Activated naive CD4-positive, alpha-beta T cell treated with anti-CD3 and anti-CD28 coated beads, Interleukin-2, amount 50 U/mL, for 24 hours (primary cell): Measurements from ENCODE around the gene TRIM67.

Experiments used
- H3K27ac Mint-ChIP-seq: one replicate; pipeline ENCODE4 v1.8.0; 2021; ENCODE audit warnings: mild to moderate bottlenecking, mixed read lengths
- H3K27me3 Mint-ChIP-seq: one replicate; pipeline ENCODE4 v1.8.0; 2021; ENCODE audit warnings: mixed read lengths
- H3K36me3 Mint-ChIP-seq: one replicate; pipeline ENCODE4 v1.8.0; 2021; ENCODE audit warnings: mixed read lengths
- H3K4me1 Mint-ChIP-seq: one replicate; pipeline ENCODE4 v1.8.0; 2021; ENCODE audit warnings: mixed read lengths
- H3K4me3 Mint-ChIP-seq: one replicate; pipeline ENCODE4 v1.8.0; 2021; ENCODE audit warnings: mild to moderate bottlenecking, mixed read lengths
- H3K9me3 Mint-ChIP-seq: one replicate; pipeline ENCODE4 v1.8.0; 2021; ENCODE audit warnings: mixed read lengths

Gene TRIM67

GRCh38 chr1:231166398-231166797 is 4.5 kb downstream of the TRIM67 start:
- H3K9me3 Mint-ChIP-seq = no peaks in the 10 kb centered on the region
- H3K36me3 Mint-ChIP-seq = no peaks in the 10 kb centered on the region
- no peak overlapping the region for H3K27ac Mint-ChIP-seq
- H3K27me3 Mint-ChIP-seq = peaks cover 29% of the 10 kb centered on the region
- H3K4me1 Mint-ChIP-seq = no peaks in the 10 kb centered on the region
- no peak overlapping the region for H3K4me3 Mint-ChIP-seq

- Mint-ChIP-seq H3K4me3 (no peak overlapping the region), H3K36me3 (no peaks in the 10 kb centered on the region), H3K9me3 (no peaks in the 10 kb centered on the region), H3K4me1 (no peaks in the 10 kb centered on the region), H3K27me3 (peaks cover 22% of the 10 kb centered on the region), H3K27ac (no peak overlapping the region)
Measured at GRCh38 chr1:231170875-231171274, 9.0 kb downstream of the TRIM67 start.

- peaks cover 23% of the 10 kb centered on the region for H3K27me3 Mint-ChIP-seq
Measured at GRCh38 chr1:231171623-231172197, 9.9 kb downstream of the TRIM67 start.

DNA sequence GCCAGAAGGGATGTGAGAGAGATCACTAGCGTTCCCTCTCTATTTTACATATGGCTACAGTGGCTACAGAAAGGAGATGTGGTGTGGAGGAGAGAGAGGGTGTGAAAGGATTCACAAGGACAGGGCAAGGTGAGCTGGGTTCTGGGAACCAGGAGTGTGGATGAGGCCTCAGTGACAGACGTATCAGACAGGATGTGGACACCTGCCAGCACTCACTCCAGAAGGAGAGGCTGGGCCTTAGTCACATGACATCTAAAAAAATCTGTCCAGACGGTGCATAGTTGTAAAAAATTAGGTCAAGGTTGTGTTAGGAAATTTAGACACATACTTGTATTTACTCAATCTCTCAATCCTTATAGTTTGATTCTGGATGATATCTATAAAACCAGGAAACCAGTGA is 10.6 kb downstream of the TRIM67 start:
- H3K27ac Mint-ChIP-seq = no peak overlapping the region
- H3K4me3 Mint-ChIP-seq = no peak overlapping the region
- no peaks in the 10 kb centered on the region for H3K4me1 Mint-ChIP-seq
- H3K9me3 Mint-ChIP-seq = no peaks in the 10 kb centered on the region
- H3K27me3 Mint-ChIP-seq = peaks cover 19% of the 10 kb centered on the region
- no peaks in the 10 kb centered on the region for H3K36me3 Mint-ChIP-seq

More at GRCh38 chr1:231171623-231172197, 9.9 kb downstream of the TRIM67 start:
- H3K27ac Mint-ChIP-seq = no peak overlapping the region
- H3K4me3 Mint-ChIP-seq = no peak overlapping the region
- H3K9me3 Mint-ChIP-seq = no peaks in the 10 kb centered on the region
- no peaks in the 10 kb centered on the region for H3K36me3 Mint-ChIP-seq
- no peaks in the 10 kb centered on the region for H3K4me1 Mint-ChIP-seq

DNA sequence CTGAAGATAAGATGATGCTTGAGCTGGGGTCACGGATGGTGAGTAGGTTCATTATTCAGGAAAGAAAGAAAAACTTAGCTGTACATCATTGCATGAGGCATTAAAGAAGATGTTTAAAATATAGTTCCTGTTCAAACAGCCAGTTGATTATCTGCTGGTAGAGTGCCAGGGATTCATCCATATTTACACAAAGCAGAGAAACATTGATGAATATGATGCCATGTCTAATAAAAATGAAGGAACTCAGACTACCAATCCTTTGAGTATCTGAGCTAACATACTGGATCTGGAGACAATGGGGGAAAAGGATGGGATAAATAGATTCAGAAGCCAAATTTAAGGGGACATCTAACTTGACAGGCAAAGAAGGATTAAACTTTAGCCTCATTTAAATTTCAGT is 14.6 kb downstream of the TRIM67 start:
- Mint-ChIP-seq H3K4me3 (no peak overlapping the region), H3K27me3 (peaks cover 21% of the 10 kb centered on the region)

GRCh38 chr1:231177226-231177625 is 15.4 kb downstream of the TRIM67 start:
- H3K36me3 Mint-ChIP-seq = no peaks in the 10 kb centered on the region
- H3K4me3 Mint-ChIP-seq = no peak overlapping the region
- H3K27me3 Mint-ChIP-seq = peaks cover 27% of the 10 kb centered on the region
- H3K27ac Mint-ChIP-seq = no peak overlapping the region
- H3K4me1 Mint-ChIP-seq = no peaks in the 10 kb centered on the region
- H3K9me3 Mint-ChIP-seq = no peaks in the 10 kb centered on the region

More for the DNA sequence above, 14.6 kb downstream of the TRIM67 start:
- no peaks in the 10 kb centered on the region for H3K4me1 Mint-ChIP-seq
- H3K27ac Mint-ChIP-seq = no peak overlapping the region
- no peaks in the 10 kb centered on the region for H3K36me3 Mint-ChIP-seq
- H3K9me3 Mint-ChIP-seq = no peaks in the 10 kb centered on the region

- Mint-ChIP-seq H3K36me3 (no peaks in the 10 kb centered on the region), H3K4me3 (no peak overlapping the region), H3K9me3 (no peaks in the 10 kb centered on the region), H3K27ac (no peak overlapping the region), H3K27me3 (peaks cover 30% of the 10 kb centered on the region), H3K4me1 (no peaks in the 10 kb centered on the region)
Measured at GRCh38 chr1:231177936-231178335, 16.1 kb downstream of the TRIM67 start.

GRCh38 chr1:231178970-231179369 is 17.1 kb downstream of the TRIM67 start:
- Mint-ChIP-seq H3K4me3 (no peak overlapping the region), H3K27me3 (peaks cover 30% of the 10 kb centered on the region), H3K36me3 (no peaks in the 10 kb centered on the region), H3K27ac (no peak overlapping the region), H3K9me3 (no peaks in the 10 kb centered on the region), H3K4me1 (no peaks in the 10 kb centered on the region)

DNA sequence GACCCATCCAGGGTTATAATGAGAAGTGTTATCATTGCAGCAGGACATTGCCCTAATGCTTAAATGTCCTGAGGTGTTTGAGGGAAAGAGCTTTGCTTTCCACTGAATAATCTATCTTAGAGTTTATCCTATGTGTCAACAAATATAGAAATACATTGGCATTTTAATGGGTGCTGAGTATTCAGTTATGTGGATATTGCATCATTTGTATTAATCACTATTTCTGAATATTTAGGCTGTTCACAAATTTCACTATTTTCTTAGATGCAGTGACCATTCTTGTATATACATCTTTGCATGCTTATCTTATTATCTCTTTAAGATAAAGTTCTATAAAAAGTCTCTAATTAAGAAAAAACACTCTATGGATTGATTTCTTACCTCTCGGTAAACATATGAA is 18.2 kb downstream of the TRIM67 start:
- H3K4me1 Mint-ChIP-seq = no peaks in the 10 kb centered on the region
- H3K4me3 Mint-ChIP-seq = no peak overlapping the region
- no peaks in the 10 kb centered on the region for H3K36me3 Mint-ChIP-seq
- no peak overlapping the region for H3K27ac Mint-ChIP-seq
- peaks cover 28% of the 10 kb centered on the region for H3K27me3 Mint-ChIP-seq
- H3K9me3 Mint-ChIP-seq = no peaks in the 10 kb centered on the region

GRCh38 chr1:231181271-231181670 is 19.4 kb downstream of the TRIM67 start:
- no peaks in the 10 kb centered on the region for H3K36me3 Mint-ChIP-seq
- no peak overlapping the region for H3K27ac Mint-ChIP-seq
- H3K4me3 Mint-ChIP-seq = no peak overlapping the region
- H3K9me3 Mint-ChIP-seq = no peaks in the 10 kb centered on the region
- H3K27me3 Mint-ChIP-seq = peaks cover 24% of the 10 kb centered on the region
- H3K4me1 Mint-ChIP-seq = no peaks in the 10 kb centered on the region

DNA sequence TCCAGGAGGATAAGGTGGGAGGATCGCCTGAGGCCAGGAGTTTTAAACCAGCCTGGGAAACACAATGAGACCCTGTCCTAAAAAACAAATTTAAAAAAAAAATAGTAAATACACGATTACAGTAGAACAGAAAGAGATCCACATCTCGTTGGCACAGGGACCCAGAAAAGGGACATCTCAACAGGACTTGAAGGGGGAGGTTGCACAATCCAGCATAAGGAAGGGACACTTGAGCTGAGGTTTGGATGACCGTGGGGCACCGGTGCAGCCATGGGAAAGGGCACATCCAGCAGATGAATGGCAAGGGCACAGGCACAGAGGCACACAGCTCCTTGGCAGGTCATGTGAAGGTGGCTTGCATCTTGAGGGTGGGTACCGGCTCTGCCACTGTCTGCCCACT is 20.5 kb downstream of the TRIM67 start:
- H3K36me3 Mint-ChIP-seq = no peaks in the 10 kb centered on the region
- H3K4me3 Mint-ChIP-seq = no peak overlapping the region
- H3K27me3 Mint-ChIP-seq = peaks cover 21% of the 10 kb centered on the region
- no peaks in the 10 kb centered on the region for H3K9me3 Mint-ChIP-seq
- H3K27ac Mint-ChIP-seq = no peak overlapping the region
- no peaks in the 10 kb centered on the region for H3K4me1 Mint-ChIP-seq

DNA sequence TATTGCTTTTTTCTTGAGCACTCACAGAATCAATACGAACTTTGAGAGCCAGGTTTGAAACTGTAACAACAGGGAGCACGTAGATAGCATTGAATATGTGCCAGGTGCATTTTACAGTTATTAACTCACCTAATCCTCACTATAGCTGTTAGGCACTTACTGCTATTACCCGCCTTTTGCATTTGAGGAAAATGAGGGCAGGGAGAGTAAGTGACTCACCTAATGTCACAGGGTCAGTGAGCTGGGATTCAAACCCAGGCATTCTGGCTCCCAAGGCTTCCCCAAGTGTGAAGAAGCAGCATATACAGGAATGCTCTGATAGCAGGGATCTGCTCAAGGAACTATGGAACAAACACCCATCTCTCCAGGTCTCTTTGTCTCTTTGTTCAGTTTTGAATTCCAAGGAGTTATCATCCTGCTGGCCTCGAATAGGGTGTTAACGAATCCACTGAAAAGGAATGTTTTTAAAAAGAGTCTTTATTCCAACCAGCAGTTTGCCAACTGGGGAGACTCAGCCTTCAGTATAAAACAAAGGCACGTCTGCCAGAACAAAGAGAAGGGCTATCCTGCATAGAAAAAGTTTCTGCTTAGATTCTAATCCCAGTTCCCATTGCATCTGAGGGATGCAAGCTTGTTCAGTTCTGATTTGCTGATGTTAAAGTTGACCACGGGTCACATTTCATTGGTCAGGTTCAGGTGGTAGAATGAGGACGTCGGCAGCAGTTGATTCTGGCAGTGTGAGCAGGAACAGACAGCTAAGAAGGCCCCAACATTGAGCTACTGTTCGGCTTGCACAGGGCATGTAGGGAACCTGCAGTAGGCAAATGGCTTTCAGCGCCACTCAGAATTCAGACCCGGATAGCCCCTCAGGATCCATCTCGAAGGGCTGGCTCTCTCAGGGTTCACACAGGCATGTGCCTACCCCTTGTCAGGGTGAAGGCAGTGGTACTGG is 22.1 kb downstream of the TRIM67 start:
- Mint-ChIP-seq H3K27me3 (peaks cover 14% of the 10 kb centered on the region), H3K9me3 (no peaks in the 10 kb centered on the region), H3K36me3 (no peaks in the 10 kb centered on the region), H3K27ac (no peak overlapping the region), H3K4me1 (no peaks in the 10 kb centered on the region), H3K4me3 (no peak overlapping the region)

GRCh38 chr1:231184891-231185290 is 23.0 kb downstream of the TRIM67 start:
- Mint-ChIP-seq H3K4me1 (no peaks in the 10 kb centered on the region), H3K27me3 (peaks cover 14% of the 10 kb centered on the region), H3K27ac (no peak overlapping the region), H3K9me3 (no peaks in the 10 kb centered on the region), H3K36me3 (no peaks in the 10 kb centered on the region), H3K4me3 (no peak overlapping the region)

DNA sequence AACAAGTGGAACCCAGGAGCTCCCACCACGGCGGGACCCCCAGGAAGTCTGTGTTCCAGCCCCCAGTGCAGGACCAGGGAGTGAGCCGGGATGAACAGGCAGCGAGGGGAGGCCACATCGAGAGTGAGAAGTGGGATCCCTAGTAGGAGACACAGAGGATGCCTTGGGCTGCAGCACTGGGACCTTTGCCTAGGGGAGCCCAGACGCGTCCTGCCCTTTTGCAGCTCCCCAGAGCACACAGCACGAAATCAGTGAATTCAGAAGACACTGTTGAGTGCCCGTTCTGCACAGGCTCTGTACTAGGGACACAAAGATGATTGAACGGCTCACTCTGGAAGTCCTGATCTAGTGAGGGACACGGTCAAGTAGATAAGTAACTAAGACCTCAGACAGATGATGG is 23.5 kb downstream of the TRIM67 start:
- Mint-ChIP-seq H3K27ac (no peak overlapping the region), H3K36me3 (no peaks in the 10 kb centered on the region), H3K4me1 (no peaks in the 10 kb centered on the region), H3K9me3 (no peaks in the 10 kb centered on the region), H3K27me3 (peaks cover 14% of the 10 kb centered on the region), H3K4me3 (no peak overlapping the region)

GRCh38 chr1:231186356-231187115 is 24.7 kb downstream of the TRIM67 start:
- H3K27me3 Mint-ChIP-seq = peaks cover 11% of the 10 kb centered on the region
- H3K36me3 Mint-ChIP-seq = no peaks in the 10 kb centered on the region
- no peaks in the 10 kb centered on the region for H3K9me3 Mint-ChIP-seq
- H3K4me3 Mint-ChIP-seq = no peak overlapping the region
- no peak overlapping the region for H3K27ac Mint-ChIP-seq
- H3K4me1 Mint-ChIP-seq = no peaks in the 10 kb centered on the region

DNA sequence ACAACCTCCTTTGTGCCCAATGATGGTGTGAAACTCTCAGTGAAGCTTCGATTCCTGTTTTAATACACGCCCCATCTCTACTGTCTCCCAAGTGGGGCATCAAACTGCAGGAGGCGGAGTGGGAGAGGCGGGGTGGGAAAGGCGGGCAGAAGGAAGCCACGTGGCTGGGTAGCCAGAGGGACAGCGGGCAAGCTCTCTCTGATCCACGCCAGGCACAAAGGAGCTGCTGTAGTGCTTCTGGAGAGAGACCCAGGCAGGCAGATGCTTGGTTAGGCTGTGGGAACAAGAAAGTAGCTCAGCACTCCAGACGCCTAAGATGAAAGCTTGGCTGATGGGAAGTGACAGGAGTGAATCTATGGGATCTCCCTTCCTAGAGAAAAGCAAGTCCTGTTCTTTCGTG is 25.7 kb downstream of the TRIM67 start:
- no peaks in the 10 kb centered on the region for H3K4me1 Mint-ChIP-seq
- H3K9me3 Mint-ChIP-seq = no peaks in the 10 kb centered on the region
- H3K36me3 Mint-ChIP-seq = no peaks in the 10 kb centered on the region
- H3K27ac Mint-ChIP-seq = no peak overlapping the region
- H3K4me3 Mint-ChIP-seq = no peak overlapping the region
- peaks cover 3% of the 10 kb centered on the region for H3K27me3 Mint-ChIP-seq
